ENCODE data around the gene EIF3I. TPM values are rescaled to one million over a fixed set of nuclear protein-coding genes. Genes with fewer than 3 reads are reported as not detected.

Gene EIF3I
- total RNA-seq, 4 donors from 2014 or later, result 121 to 172 (median 152) TPM

DNA sequence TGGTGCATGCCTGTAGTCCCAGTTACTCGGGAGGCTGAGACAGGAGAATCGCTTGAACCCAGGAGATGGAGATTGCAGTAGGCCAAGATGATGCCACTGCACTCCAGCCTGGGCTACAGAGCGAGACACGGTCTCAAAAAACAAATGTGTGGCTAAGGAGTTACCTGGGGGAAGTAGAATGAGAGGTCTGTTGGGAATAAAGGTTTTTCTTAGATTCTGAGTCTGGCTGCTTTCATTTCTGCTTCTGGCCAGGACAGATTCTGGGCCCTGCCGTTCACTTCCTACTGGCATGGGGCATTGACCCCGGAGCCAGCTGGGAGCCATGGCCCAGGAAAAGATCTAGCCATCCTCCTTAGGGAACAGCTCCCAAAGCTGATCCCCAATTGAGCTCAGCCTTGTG, 13.7 kb upstream of the EIF3I start:
- Histone ChIP-seq H3K4me3 (no peak overlapping the region), H3K27ac (no peak overlapping the region), H3K27me3 (no peaks in the 10 kb centered on the region), H3K4me1 (peaks cover 0 to 23% (median 10%) of the 10 kb centered on the region in 4 donors), H3K9me3 (no peaks in the 10 kb centered on the region), H3K36me3 (peaks cover 0 to 21% (median 0%) of the 10 kb centered on the region in 3 donors)
- no peak for DNase-seq (ENCODE audit: low spot score in 2 of 2)
- 89 to 91% methylated on average over 6 of the region's 6 CpGs for WGBS, 2 donors
- no peak for TF ChIP-seq CTCF (IDR thresholded peaks at IDR 0.05)
- no peak for TF ChIP-seq POLR2A (IDR thresholded peaks at IDR 0.05)
- TF ChIP-seq EP300 (IDR thresholded peaks at IDR 0.05), result no peak

GRCh38 chr1:32208891-32209328, 13.3 kb upstream of the EIF3I start, which contains the start of gene DCDC2B:
Gene DCDC2B (plus strand): TSS chr1:32209089. CDS start chr1:32209094, 5 bp downstream.
- Histone ChIP-seq H3K27ac (no peak within 1 kb of the TSS), H3K4me1 (peaks cover 0 to 23% (median 10%) of the 10 kb centered on the region in 4 donors)
- 84 to 86% methylated on average over 1 to 5 of the region's 5 CpGs for WGBS, 2 donors

DNA sequence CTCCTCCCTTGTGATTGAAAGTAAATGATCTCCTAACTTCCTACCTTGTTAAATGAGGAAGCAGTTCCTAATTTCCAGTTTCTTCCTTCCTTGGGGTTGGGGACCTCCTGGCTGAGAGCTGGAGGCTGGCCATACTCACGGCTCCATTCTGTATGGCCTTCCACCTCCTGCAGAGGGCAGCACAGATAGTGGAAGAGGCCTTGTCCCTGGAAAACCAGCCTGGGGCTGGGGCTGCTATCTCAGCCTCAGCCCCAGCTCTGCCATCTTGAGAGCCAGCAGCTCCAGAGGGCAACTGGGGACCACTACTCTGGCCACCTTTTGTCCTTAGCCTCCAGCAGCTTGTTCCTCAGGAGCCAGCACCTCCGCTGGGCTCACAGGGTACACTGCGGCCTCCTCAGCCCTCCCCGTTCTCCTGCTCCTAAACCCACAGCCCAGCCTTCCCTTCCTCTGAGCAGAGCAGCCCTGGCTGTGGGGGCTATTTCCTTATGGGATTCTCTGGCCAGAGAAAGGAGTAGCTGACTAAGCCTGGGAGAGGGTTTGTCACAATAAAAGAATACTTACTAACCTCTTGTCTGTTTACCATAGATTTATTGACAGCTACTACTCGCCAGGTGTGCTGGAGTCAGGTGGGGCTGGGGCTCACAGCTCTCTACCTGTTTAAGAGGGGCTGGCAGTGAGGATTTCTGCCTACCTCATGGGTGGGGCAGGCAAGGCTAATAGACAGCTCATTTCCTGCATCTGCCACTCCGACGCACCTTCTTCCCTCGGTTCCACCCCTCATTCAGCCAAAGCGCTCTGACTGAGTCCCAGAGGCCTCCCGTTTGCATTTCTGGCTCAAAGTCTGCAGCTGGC, 6.4 kb upstream of the EIF3I start:
- H3K9me3 ChIP-seq, result no peaks in the 10 kb centered on the region
- H3K27ac ChIP-seq, result peak overlapping the region in 2 of 4 donors; percentile 3 to 59
- H3K36me3 ChIP-seq, result peaks cover 0 to 78% (median 0%) of the 10 kb centered on the region in 3 donors
- H3K4me1 ChIP-seq, result peaks cover 0 to 31% (median 2%) of the 10 kb centered on the region in 4 donors
- DNase-seq (ENCODE audit: low spot score in 2 of 2), result peak in 1 of 2 donors; percentile 56
- no peaks in the 10 kb centered on the region for H3K27me3 ChIP-seq
- 78 to 79% methylated on average over 10 of the region's 10 CpGs for WGBS, 2 donors
- H3K4me3 ChIP-seq, result no peak overlapping the region
- no peak for TF ChIP-seq EP300 (IDR thresholded peaks at IDR 0.05)
- TF ChIP-seq POLR2A (IDR thresholded peaks at IDR 0.05), result no peak
- peak; percentile 54 to 64 (median 63) for TF ChIP-seq CTCF (IDR thresholded peaks at IDR 0.05)

More at GRCh38 chr1:32208891-32209328, 13.3 kb upstream of the EIF3I start, which contains the start of gene DCDC2B:
- no peak for DNase-seq (ENCODE audit: low spot score in 2 of 2)
- TF ChIP-seq POLR2A (IDR thresholded peaks at IDR 0.05) (no peak), EP300 (IDR thresholded peaks at IDR 0.05) (no peak), CTCF (IDR thresholded peaks at IDR 0.05) (no peak)
- H3K4me3 ChIP-seq, result no peak within 1 kb of the TSS
- H3K27me3 ChIP-seq, result no peaks in the 10 kb centered on the region
- H3K36me3 ChIP-seq, result peaks cover 0 to 25% (median 0%) of the 10 kb centered on the region in 3 donors
- H3K9me3 ChIP-seq, result no peaks in the 10 kb centered on the region

GRCh38 chr1:32216566-32216965, 5.6 kb upstream of the EIF3I start:
- Histone ChIP-seq H3K36me3 (peaks cover 0 to 78% (median 0%) of the 10 kb centered on the region in 3 donors), H3K27ac (no peak overlapping the region), H3K27me3 (no peaks in the 10 kb centered on the region), H3K9me3 (no peaks in the 10 kb centered on the region), H3K4me1 (peaks cover 0 to 38% (median 9%) of the 10 kb centered on the region in 4 donors), H3K4me3 (no peak overlapping the region)
- DNase-seq (ENCODE audit: low spot score in 2 of 2), result no peak
- WGBS, 2 donors, result 86 to 91% methylated on average over 5 of the region's 5 CpGs
- TF ChIP-seq CTCF (IDR thresholded peaks at IDR 0.05) (no peak), EP300 (IDR thresholded peaks at IDR 0.05) (no peak), POLR2A (IDR thresholded peaks at IDR 0.05) (no peak)

- Histone ChIP-seq H3K9me3 (no peaks in the 10 kb centered on the region), H3K27me3 (no peaks in the 10 kb centered on the region), H3K4me3 (no peak overlapping the region), H3K4me1 (peaks cover 0 to 50% (median 23%) of the 10 kb centered on the region in 4 donors), H3K27ac (no peak overlapping the region), H3K36me3 (peaks cover 0 to 65% (median 0%) of the 10 kb centered on the region in 3 donors)
- 74 to 80% methylated on average over 7 of the region's 7 CpGs for WGBS, 2 donors
- TF ChIP-seq CTCF (IDR thresholded peaks at IDR 0.05), result no peak
- TF ChIP-seq POLR2A (IDR thresholded peaks at IDR 0.05), result no peak
- no peak for DNase-seq (ENCODE audit: low spot score in 2 of 2)
Measured at GRCh38 chr1:32219022-32219421, 3.2 kb upstream of the EIF3I start.

Measured in tibial nerve (tissue), 4 donors.